ENCODE measurements around the gene PCDHGA11. TPM values are rescaled to one million over a fixed set of nuclear protein-coding genes. Genes with fewer than 3 reads are reported as not detected.

Gene PCDHGA11
- total RNA-seq, 1 experiment from 2014 or later = 8.4 TPM

- DNase-seq (ENCODE audit: low spot score) (no peak), ATAC-seq (no peak)
- Mint-ChIP-seq H3K36me3 (peaks cover 61% of the 10 kb centered on the region), H3K4me1 (peaks cover 34% of the 10 kb centered on the region), H3K27me3 (ENCODE audit: low read depth) (peaks cover 17% of the 10 kb centered on the region), H3K27ac (no peak overlapping the region), H3K9me3 (peaks cover 36% of the 10 kb centered on the region), H3K4me3 (peak overlapping the region; percentile 91)
- TF ChIP-seq JUN (CRISPR knock-in tag; IDR thresholded peaks at IDR 0.05) = no peak
- no peak for TF ChIP-seq NFYB (CRISPR knock-in tag; conservative IDR thresholded peaks at IDR 0.05; ENCODE audit: low read depth)
- TF ChIP-seq, protein P1, sequence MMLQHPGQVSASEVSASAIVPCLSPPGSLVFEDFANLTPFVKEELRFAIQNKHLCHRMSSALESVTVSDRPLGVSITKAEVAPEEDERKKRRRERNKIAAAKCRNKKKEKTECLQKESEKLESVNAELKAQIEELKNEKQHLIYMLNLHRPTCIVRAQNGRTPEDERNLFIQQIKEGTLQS (CRISPR knock-in tag; conservative IDR thresholded peaks at IDR 0.05) = no peak
- TF ChIP-seq NFE2L1 (CRISPR knock-in tag; IDR thresholded peaks at IDR 0.05) = no peak
- no peak for TF ChIP-seq ZNF532 (CRISPR knock-in tag; IDR thresholded peaks at IDR 0.05; ENCODE audit: borderline replicate concordance)
- no peak for TF ChIP-seq TCF7 (CRISPR knock-in tag; IDR thresholded peaks at IDR 0.05; ENCODE audit: low read depth)
- TF ChIP-seq IRF2 (CRISPR knock-in tag; IDR thresholded peaks at IDR 0.05; ENCODE audit: borderline replicate concordance, low read depth) = no peak
- TF ChIP-seq NR1H2 (CRISPR knock-in tag; IDR thresholded peaks at IDR 0.05) = no peak
- no peak for TF ChIP-seq SP1 (CRISPR knock-in tag; conservative IDR thresholded peaks at IDR 0.05)
- no peak for TF ChIP-seq PRDM15 (CRISPR knock-in tag; IDR thresholded peaks at IDR 0.05)
- TF ChIP-seq, protein P2, sequence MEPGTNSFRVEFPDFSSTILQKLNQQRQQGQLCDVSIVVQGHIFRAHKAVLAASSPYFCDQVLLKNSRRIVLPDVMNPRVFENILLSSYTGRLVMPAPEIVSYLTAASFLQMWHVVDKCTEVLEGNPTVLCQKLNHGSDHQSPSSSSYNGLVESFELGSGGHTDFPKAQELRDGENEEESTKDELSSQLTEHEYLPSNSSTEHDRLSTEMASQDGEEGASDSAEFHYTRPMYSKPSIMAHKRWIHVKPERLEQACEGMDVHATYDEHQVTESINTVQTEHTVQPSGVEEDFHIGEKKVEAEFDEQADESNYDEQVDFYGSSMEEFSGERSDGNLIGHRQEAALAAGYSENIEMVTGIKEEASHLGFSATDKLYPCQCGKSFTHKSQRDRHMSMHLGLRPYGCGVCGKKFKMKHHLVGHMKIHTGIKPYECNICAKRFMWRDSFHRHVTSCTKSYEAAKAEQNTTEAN (CRISPR knock-in tag; IDR thresholded peaks at IDR 0.05) = no peak
- CTCF ChIA-PET = interaction anchor here (0.6 to 3.6 kb wide), 15 partner anchors 11 to 145 kb away, joined by 4 to 131 read pairs (median 14); partner anchors contain the start of genes PCDHGA12, PCDHGA9 and PCDHGC3
- POLR2A ChIA-PET = interaction anchor here (1.4 kb wide), 1 partner anchor 145 kb away, joined by 4 read pairs; no protein-coding TSS in a partner anchor
Observed at GRCh38 chr5:141419074-141419880, 1.6 kb upstream of the PCDHGA11 start.

DNA sequence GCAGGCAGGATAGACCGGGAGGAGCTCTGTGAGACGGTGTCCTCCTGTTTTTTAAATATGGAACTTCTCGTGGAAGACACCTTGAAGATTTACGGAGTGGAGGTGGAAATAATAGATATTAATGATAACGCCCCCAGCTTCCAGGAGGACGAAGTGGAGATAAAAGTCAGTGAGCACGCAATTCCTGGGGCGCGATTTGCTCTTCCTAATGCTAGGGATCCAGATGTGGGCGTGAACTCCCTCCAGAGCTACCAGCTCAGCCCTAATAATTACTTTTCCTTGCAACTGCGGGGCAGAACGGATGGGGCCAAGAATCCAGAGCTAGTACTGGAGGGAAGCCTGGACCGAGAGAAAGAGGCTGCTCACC is 621 bp downstream of the PCDHGA11 start:
- peak overlapping the region; percentile 81 for H3K4me3 Mint-ChIP-seq
- POLR2A ChIA-PET = interaction anchor here (1.3 kb wide), 2 partner anchors 92 to 139 kb away, joined by 3 read pairs; no protein-coding TSS in a partner anchor
- TF ChIP-seq ATF1 (CRISPR knock-in tag; IDR thresholded peaks at IDR 0.05) (no peak), ZNF317 (CRISPR knock-in tag; IDR thresholded peaks at IDR 0.05; ENCODE audit: borderline replicate concordance, low read depth) (no peak), FOXK1 (CRISPR knock-in tag; IDR thresholded peaks at IDR 0.05) (no peak), NR2C2 (CRISPR knock-in tag; IDR thresholded peaks at IDR 0.05) (no peak), ZSCAN18 (CRISPR knock-in tag; IDR thresholded peaks at IDR 0.05) (no peak), NFYB (CRISPR knock-in tag; conservative IDR thresholded peaks at IDR 0.05; ENCODE audit: low read depth) (no peak), RORB (CRISPR knock-in tag; IDR thresholded peaks at IDR 0.05) (no peak), NR1H2 (CRISPR knock-in tag; IDR thresholded peaks at IDR 0.05) (no peak), PRDM15 (CRISPR knock-in tag; IDR thresholded peaks at IDR 0.05) (no peak)
- TF ChIP-seq, protein P1 (CRISPR knock-in tag; conservative IDR thresholded peaks at IDR 0.05) = no peak

More for the DNA sequence above, 621 bp downstream of the PCDHGA11 start:
- no peak overlapping the region; the same call in 1 of the 2 replicates for H3K27ac Mint-ChIP-seq
- DNase-seq (ENCODE audit: low spot score) (no peak), ATAC-seq (no peak)
- peaks cover 26% of the 10 kb centered on the region for H3K4me1 Mint-ChIP-seq
- H3K36me3 Mint-ChIP-seq = peaks cover 65% of the 10 kb centered on the region
- CTCF ChIA-PET = interaction anchor here (0.6 to 3.6 kb wide), 45 partner anchors 9 to 327 kb away, joined by 3 to 131 read pairs (median 8); partner anchors contain the start of genes DIAPH1, PCDHB10, PCDHB11 and PCDHB14
- peaks cover 14% of the 10 kb centered on the region for H3K27me3 Mint-ChIP-seq (ENCODE audit: low read depth)
- H3K9me3 Mint-ChIP-seq = peaks cover 35% of the 10 kb centered on the region
